ENCODE data around the gene CCBE1. TPM values are rescaled to one million over a fixed set of nuclear protein-coding genes. Genes with fewer than 3 reads are reported as not detected.
A peak's percentile ranks its signal among the peaks of the same experiment; 100 is the strongest.
"Not testable (repeated sequence)": the region's sequence is repeated elsewhere in the genome, so short reads cannot be mapped to it uniquely, and the experiment has no call there.

Gene CCBE1
- total RNA-seq, 4 donors from 2014 or later = 0.18 to 2.8 (median 1.6) TPM

GRCh38 chr18:59672235-59672711 lies 24.9 kb downstream of the CCBE1 start:
- no peaks in the 10 kb centered on the region for H3K9me3 ChIP-seq
- H3K36me3 ChIP-seq = no peaks in the 10 kb centered on the region
- H3K4me1 ChIP-seq = no peaks in the 10 kb centered on the region
- no peaks in the 10 kb centered on the region for H3K27me3 ChIP-seq
- H3K4me3 ChIP-seq = no peak overlapping the region
- no peak for DNase-seq
- no peak overlapping the region for H3K27ac ChIP-seq
- TF ChIP-seq POLR2A (IDR thresholded peaks at IDR 0.05) (no peak), CTCF (IDR thresholded peaks at IDR 0.05) (no peak)

GRCh38 chr18:59671551-59671950 lies 25.7 kb downstream of the CCBE1 start:
- TF ChIP-seq CTCF (IDR thresholded peaks at IDR 0.05) (no peak), POLR2A (IDR thresholded peaks at IDR 0.05) (no peak)

GRCh38 chr18:59669872-59670657 lies 27.2 kb downstream of the CCBE1 start:
- Histone ChIP-seq H3K27ac (no peak overlapping the region), H3K36me3 (no peaks in the 10 kb centered on the region), H3K9me3 (no peaks in the 10 kb centered on the region), H3K4me1 (peaks cover 0 to 1% (median 0%) of the 10 kb centered on the region in 4 donors), H3K27me3 (no peaks in the 10 kb centered on the region), H3K4me3 (no peak overlapping the region)
- TF ChIP-seq POLR2A (IDR thresholded peaks at IDR 0.05) (no peak), CTCF (IDR thresholded peaks at IDR 0.05) (no peak)
- no peak for DNase-seq

More at GRCh38 chr18:59671551-59671950, 25.7 kb downstream of the CCBE1 start:
- Histone ChIP-seq H3K27me3 (no peaks in the 10 kb centered on the region), H3K9me3 (no peaks in the 10 kb centered on the region), H3K4me3 (no peak overlapping the region), H3K27ac (no peak overlapping the region), H3K36me3 (no peaks in the 10 kb centered on the region), H3K4me1 (no peaks in the 10 kb centered on the region)
- DNase-seq = no peak

GRCh38 chr18:59667488-59667887 lies 29.7 kb downstream of the CCBE1 start:
- no peak for TF ChIP-seq CTCF (IDR thresholded peaks at IDR 0.05)
- TF ChIP-seq POLR2A (IDR thresholded peaks at IDR 0.05) = no peak

GRCh38 chr18:59666007-59666402 lies 31.2 kb downstream of the CCBE1 start:
- H3K36me3 ChIP-seq, H3K4me1 ChIP-seq, H3K27me3 ChIP-seq, H3K9me3 ChIP-seq, DNase-seq, H3K4me3 ChIP-seq: not testable (repeated sequence)
- H3K27ac ChIP-seq = peak overlapping the region in 2 of 4 donors; percentile 8 to 42

More at GRCh38 chr18:59667488-59667887, 29.7 kb downstream of the CCBE1 start:
- Histone ChIP-seq H3K36me3 (no peaks in the 10 kb centered on the region), H3K27me3 (no peaks in the 10 kb centered on the region), H3K4me3 (no peak overlapping the region), H3K4me1 (peaks cover 0 to 8% (median 0%) of the 10 kb centered on the region in 4 donors), H3K9me3 (no peaks in the 10 kb centered on the region), H3K27ac (no peak overlapping the region)
- DNase-seq = no peak
